HG03095 (cell line): ENCODE results near the gene NCLN.
"Not testable (repeated sequence)": the region's sequence is repeated elsewhere in the genome, so short reads cannot be mapped to it uniquely, and the experiment has no call there.

Experiments used
- ATAC-seq: cut with Tn5 transposase; IDR thresholded peaks from one replicate; pipeline ENCODE4 v1.9.1; 2021; ENCODE audit warnings: moderate library complexity; ENCODE audit not compliant: unreplicated experiment

NCLN gene

GRCh38 chr19:3185461-3186159 is at the start of gene NCLN:
TSS of gene NCLN (plus strand) at chr19:3185930. CDS start at chr19:3186031, 101 bp downstream.
- peak; percentile 54 for ATAC-seq

DNA sequence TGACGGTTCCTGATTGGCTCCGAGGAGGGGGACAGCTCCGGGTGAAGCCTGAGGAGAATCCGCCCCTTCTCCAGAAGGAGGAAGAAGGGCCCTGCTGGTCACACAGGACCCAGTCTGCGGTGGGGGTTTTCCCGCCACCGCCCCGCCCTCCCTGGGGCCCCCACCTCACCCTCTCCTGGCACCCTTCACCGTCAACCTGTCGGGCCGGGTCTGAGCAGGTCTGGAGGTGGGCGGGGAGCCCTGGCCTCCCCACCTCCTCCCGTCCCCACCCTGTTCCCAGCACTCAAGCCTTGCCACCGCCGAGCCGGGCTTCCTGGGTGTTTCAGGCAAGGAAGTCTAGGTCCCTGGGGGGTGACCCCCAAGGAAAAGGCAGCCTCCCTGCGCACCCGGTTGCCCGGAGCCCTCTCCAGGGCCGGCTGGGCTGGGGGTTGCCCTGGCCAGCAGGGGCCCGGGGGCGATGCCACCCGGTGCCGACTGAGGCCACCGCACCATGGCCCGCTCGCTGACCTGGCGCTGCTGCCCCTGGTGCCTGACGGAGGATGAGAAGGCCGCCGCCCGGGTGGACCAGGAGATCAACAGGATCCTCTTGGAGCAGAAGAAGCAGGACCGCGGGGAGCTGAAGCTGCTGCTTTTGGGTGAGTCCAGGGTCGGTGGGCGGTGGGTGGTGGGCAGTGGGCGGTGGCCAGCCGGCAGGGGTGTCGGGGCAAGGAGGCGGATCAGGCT is 49.6 kb upstream of the NCLN start, which contains the start of gene GNA15:
Gene GNA15, plus strand, starts transcription at position 73 of the 723 bp plus-strand sequence. Its CDS starts 418 bp downstream, at position 491.
- ATAC-seq = no peak

GRCh38 chr19:3136684-3137055 is 49.1 kb upstream of the NCLN start:
- ATAC-seq = no peak

- ATAC-seq = no peak
Measured at GRCh38 chr19:3137119-3137518, 48.6 kb upstream of the NCLN start.

- no peak for ATAC-seq
Measured at GRCh38 chr19:3138268-3138667, 47.5 kb upstream of the NCLN start.

- ATAC-seq = no peak
Measured at GRCh38 chr19:3140667-3141038, 45.1 kb upstream of the NCLN start.

GRCh38 chr19:3142292-3142670 is 43.4 kb upstream of the NCLN start:
- no peak for ATAC-seq

- ATAC-seq = no peak
Measured at GRCh38 chr19:3142781-3143337, 42.9 kb upstream of the NCLN start.

DNA sequence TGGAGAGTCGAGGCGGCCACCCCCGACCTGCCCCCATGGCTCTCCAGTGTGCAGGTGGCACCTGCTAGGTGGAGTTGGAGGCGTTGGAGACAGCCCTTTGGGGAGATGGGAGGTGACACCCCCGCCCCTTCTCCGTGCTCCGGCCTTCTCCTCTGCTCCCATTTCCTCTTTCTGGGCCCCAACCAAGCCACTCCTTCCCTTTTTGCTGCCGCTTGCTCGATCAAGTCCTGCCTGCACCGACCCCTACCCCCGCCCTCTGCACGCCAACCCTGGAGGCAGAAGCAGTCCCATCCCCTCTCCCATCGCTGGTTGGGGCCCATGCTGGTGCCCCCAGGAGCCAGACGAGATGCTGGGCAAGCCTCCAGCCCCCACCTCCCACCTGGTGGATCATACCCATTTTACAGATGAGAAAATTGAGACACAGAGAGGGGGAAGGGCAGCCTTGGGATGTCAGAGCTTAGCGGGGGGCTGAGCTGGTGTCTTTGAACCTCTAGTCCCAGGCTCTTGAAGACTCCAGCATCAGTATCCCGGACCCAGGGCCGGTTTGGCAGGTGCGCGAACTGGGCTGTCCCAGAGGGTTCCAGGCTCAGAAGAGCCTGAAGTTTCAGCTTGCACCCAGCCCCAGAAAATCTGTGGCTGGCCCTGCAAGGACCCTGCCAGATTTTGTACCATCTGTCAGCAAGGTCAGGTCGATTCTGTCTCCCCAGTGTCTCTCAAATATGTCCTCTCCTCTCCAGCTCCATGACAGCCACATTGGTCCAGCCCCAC is 39.6 kb upstream of the NCLN start:
- ATAC-seq = no peak

- ATAC-seq = no peak
Measured at GRCh38 chr19:3146677-3147100, 39.0 kb upstream of the NCLN start.

GRCh38 chr19:3148503-3148902 is 37.2 kb upstream of the NCLN start:
- no peak for ATAC-seq

DNA sequence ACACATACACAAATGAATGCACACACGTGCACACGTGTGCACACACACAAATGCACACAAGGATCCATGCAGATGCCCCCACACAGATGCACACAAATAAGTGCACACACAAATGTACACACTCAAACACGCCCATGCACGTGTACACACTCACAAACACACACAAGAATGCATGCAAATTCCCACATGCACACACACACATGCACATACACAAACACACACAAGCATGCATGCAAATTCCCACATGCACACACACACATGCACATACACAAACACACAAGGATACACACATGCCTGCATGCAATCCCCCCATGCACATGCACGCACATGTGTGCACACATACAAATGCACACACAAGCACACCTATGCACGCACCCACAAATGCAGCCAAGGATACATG is 36.6 kb upstream of the NCLN start:
- no peak for ATAC-seq

- no peak for ATAC-seq
Measured at GRCh38 chr19:3149526-3150505, 35.9 kb upstream of the NCLN start.

GRCh38 chr19:3150739-3151329 is 34.9 kb upstream of the NCLN start:
- ATAC-seq = no peak

GRCh38 chr19:3151563-3152418 is 33.9 kb upstream of the NCLN start:
- ATAC-seq = no peak

GRCh38 chr19:3152419-3152780 is 33.3 kb upstream of the NCLN start:
- ATAC-seq = no peak

DNA sequence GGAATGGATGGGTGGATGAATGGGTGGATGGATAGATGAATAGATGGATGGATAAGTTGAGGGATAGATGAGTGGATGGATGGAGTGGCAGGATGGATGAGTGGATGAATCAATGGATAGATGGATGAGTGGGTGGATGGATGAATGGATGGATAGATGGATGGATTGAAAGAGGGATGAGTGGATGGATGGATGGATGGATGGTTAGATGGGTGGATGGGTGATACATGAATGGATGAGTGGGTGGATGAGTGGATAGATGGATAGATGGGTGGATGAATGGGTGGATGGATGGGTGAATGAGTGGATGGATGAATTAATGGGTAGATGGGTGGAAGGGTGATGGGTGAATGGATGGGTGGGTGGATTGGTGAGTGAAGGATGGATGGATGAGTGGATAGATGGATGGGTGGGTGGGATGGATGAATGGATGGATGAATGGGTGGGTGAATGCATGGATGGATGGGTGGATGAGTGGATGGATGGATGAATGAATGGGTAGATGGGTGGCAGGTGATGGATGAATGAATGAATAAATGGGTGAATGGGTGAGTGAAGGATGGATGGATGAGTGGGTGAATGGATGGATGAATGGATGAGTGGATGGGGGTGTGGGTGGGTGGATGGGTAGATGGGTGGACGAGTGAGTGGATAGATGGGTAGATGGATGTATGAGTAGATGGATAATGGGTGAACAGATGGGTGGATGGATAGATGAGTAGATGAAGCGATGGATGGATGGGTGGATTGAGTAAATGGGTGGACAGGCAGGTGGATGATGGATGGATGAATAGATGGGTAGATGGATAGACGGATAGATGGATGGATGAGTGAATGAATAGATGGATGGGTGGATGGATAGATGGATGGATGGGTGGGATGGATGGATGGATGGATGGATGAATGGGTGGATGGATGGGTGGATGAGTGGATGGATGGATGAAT is 32.2 kb upstream of the NCLN start:
- ATAC-seq = no peak

DNA sequence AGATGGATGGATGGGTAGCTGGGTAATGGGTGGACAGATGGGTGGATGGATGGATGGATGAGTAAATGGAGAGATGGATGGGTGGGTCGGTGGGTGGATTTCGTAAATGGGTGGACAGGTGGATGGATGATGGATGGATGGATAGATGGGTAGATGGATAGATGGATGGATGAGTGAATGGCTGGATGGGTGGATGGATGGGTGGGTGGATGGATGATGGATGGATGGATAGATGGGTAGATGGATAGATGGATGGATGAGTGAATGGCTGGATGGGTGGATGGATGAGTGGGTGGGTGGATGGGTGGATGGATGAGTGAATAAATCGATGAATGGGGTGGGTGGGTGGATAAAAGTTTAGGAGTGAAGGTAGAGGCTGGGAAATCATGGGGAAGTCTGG is 31.3 kb upstream of the NCLN start:
- not testable (repeated sequence) for ATAC-seq
